SKM-1 treated with dmso at 0.1 percent for 144 hours (cell line): ENCODE data around the gene AGBL4.

Experiments used
- DNase-seq: peaks from one replicate; lab custom pipeline; 2025; ENCODE audit not compliant: unreplicated experiment; lab: John Stamatoyannopoulos, UW

The AGBL4 gene

DNA sequence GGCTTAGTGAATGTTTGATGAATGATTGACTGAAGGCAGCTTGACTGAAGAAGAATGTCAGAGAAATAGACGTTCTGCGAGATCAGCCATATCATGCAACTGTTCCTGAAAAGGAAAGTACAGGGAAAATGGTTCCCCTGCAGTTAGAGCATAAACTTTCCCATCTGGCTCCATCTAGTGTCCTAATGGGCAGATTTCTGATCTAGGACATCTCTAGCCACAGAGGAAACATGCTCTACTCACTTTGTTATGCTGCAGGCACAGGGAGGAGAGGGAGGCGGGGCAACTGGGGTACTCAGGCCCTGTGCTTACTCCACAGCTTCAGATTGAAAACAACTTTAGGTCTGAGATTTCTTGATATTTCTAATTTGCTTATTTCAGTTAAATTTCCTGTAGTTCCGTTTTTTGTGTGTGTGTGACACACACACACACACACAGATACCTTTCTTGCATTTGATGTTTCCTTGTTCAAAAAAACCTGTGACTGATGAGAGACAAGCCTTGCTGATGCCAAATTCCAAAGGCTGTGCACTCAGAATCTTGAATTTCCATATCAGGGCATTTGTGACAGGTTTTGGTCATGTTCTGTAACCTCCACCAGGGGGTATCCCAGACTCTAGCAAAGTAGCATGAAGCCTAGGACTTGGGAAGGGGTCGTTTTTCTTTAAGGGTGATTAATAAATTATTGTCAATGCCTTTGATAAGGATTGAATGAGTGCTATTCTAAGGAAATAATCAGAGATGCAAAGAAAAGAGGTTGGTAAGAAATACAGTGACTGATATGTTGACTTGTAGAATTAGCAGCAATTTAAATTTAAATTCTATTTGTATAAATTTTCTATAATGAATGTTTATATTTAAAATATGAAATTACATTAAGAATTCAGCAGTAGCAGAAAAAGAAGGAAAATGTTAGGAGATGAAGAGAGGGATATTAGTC is 1107.4 kb downstream of the AGBL4 start:
- peak; percentile 13 for DNase-seq

DNA sequence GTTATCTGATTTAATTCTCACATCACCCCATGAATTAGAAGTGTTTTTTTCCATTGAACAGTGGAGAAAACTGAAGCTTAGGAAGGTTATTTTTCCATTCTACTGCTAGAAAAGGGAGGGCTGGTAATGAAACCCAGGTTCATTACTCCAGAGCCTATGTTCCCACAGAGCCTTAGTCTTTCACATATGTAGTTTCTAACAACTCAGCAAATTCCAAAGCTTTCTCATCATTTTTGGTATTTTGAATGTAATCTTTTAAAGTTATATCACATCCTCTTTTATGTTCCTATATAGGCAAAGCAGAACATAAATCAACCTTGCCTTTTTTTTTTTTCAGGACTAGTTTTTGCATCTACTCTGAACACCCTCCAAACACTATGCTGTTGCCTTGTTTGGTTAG is 1115.1 kb downstream of the AGBL4 start:
- DNase-seq = no peak

DNA sequence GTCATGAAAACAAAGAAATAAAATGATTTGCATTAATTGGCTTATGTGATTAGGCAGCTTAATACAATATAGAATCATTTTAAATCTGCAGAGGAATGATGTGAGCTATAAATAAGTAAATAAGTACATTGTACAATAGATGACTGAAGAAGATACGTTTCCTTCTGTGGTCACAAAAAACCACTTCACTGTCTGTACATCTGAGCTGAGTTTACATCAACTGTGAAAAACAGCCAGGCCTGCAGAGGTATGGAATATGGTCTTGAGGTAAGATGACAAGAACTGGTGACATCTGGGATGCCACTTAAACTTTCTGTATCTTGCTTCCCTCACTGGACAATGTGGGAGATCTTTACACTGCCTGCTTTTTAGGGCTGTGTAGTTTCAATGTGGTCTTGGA is 1117.0 kb downstream of the AGBL4 start:
- no peak for DNase-seq

DNA sequence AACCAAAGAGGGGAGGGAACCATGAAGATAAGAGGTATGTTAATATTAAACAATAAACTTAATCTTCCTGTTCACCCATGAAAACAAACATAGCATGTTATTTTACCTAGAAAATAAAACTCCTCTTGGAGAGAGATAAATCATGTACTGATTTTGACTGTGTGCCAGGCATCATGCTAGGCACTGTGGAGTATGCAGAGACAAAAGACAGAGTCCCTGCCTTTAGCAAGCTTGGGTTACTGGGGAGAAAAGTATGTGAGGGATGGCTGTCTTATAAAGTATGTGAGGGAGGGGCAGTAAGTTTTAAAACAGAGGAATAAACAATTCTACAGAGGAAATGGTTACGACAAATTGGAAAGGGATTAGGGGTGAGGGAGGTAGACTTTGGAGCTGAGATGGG is 1117.6 kb downstream of the AGBL4 start:
- no peak for DNase-seq

DNA sequence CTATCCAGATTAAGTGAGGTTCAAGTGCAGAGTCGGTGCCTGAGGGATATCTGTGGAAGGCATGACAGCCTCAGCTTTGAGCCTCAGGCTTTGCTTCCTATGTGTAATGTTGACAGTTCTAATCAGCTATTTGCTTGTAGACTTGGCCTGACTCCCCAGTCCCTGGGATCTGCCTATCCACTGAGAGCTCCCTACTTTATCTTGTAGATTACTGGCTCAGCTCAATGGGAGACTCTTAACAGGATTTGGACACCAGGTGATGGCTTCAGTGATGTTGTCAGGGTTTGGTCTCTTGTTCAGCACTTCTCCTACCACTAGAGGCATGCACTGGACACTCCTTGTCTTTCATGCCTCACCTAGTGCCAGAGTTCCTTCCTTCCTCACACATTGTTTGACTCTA is 1120.5 kb downstream of the AGBL4 start:
- no peak for DNase-seq

DNA sequence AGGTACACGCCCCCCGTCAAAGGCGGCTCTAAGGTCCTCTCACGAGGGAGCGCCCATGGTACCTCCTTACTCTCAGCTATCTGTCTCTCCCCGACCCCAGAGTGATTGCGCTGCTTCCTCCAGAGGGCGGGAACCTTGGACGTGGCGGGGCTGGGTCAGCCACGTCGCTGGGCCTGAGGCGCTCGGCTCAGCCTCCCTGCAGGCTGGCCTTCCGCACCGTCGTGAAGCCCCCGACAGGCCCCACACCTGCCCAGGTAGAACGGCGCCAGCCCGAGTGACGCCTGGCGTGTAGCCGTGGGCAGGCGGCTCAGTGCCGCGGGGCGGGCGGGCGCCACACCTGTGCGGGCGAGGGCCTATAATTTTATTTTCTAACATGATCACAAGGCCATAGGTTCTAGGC is 1124.9 kb downstream of the AGBL4 start:
- DNase-seq = no peak

DNA sequence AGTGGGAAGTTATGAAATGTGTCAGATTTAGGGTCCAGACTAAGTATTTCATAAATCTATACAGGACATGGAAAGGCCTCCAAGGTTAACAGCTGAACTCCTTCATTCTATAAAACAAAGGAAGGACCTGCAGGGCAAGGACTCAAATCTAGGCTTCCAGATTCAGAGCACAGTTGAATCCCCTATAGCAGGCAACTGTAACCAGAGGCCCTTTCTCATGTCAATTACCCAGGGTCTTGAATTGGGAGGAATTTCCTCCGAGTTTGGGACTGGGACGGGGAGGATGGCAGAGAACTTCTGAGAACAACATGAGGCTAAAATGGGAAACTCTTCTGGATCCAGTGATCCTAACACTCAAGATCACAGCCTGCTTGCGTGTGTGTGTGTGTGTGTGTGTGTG is 1134.1 kb downstream of the AGBL4 start:
- no peak for DNase-seq

DNA sequence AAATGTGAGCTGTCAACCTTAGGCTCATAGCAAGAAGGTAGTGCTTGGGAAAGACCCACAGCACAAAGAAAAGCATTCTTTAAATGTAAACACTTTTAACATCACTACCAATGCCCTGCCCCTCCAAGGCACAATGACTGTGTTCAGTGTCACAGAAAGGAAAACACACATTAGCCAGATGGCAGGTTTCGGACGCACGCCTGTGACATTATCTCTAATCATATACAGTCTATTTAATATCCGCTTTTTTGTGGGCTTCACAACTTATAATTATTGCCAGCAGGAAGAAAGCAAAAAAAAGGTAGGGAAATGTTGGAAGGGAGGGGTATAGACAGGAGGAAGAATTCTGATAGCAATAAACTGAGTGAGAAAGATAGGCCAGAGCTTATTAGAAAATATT is 1134.7 kb downstream of the AGBL4 start:
- no peak for DNase-seq

DNA sequence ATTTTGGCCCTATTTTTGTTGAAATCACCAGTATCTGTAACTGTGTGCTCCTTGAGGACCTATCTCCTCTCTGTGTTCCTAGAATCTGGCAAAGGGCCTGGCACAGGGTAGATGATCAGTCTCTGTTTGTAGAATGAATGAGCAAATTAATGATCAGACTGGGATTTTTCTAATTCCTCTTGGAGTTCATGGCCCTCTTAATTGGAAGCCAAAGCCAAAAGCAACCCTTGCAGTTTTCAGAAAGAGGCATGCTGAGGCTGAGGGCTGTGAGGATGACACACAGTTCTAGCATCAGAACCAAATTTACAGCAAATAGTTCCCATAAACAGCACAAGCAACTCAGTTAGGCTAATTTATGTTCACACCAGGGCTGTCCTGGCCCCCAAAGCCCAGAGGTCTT is 1136.0 kb downstream of the AGBL4 start:
- no peak for DNase-seq

DNA sequence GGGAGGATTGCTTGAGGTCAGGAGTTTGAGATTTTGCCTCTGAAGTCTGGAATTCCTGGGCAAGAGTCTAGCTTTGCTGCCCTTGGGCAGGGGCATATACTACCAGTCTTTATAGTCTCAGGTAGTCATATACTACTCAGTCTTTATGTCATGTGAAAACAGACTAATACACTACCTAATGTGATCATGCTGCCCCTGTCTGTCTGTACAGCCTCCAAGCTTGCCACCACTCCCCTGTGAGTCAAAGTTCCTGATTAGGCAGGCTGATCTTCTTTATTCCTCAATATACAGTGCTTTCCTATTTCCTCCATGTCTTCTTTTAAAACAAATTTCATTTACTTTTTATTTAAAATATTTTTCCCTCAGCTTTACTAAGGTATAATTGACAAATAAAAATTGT is 1141.7 kb downstream of the AGBL4 start:
- no peak for DNase-seq

DNA sequence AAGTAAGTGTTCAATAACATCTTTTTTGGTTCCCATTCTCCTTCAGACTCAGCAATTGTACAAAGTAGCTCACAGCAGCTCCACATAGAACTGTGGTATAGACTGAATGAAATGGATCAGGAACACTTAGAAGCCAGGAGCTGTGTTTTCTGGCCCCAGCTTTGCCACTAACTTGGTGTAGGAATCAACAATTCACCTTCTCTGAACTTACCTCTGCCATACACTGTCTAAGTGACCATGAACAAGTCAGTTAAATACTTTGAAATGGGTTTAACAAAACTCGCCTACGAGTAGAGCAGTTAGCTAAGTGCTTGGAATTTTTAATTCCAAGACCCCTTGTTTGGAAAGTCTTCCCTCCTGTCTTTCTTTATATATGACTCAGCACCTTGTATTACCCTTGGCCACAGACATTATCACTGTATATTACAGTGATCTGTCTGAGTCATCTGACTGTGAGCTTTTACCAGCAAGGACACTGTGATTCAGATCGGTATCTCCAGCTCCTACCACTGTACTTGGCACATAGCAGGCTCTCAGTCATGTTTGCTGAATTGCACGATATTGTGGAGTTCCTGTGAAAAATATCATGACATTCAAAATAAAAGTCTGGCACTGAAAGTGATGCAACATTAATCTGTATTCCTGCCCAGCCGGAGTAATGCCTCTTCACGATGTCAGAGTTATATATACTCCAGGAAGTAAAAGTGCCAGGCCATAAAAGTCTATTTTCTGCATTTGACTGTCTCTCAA is 1145.4 kb downstream of the AGBL4 start:
- no peak for DNase-seq

DNA sequence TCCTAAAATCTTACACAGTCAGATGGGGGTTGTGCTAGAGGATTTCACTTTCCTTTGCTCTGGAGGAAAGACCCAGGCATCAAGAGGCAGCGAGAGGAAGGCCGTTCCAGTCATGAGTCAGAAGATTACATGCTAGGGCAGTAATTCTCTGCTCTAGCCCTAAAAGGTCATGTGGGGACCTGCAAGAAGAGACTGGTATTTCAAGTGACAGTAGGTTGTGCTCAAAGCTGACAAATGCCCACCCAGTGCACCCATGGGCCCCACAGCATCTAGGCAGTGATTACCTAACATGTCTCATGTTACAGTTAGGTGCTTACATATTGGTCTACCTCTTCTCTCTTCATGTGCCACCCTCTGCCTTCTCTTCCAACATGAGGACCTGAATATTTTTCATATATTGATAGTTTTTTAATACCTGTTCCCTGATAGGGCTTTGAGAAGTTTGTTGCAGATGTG is 1147.4 kb downstream of the AGBL4 start:
- DNase-seq = no peak

DNA sequence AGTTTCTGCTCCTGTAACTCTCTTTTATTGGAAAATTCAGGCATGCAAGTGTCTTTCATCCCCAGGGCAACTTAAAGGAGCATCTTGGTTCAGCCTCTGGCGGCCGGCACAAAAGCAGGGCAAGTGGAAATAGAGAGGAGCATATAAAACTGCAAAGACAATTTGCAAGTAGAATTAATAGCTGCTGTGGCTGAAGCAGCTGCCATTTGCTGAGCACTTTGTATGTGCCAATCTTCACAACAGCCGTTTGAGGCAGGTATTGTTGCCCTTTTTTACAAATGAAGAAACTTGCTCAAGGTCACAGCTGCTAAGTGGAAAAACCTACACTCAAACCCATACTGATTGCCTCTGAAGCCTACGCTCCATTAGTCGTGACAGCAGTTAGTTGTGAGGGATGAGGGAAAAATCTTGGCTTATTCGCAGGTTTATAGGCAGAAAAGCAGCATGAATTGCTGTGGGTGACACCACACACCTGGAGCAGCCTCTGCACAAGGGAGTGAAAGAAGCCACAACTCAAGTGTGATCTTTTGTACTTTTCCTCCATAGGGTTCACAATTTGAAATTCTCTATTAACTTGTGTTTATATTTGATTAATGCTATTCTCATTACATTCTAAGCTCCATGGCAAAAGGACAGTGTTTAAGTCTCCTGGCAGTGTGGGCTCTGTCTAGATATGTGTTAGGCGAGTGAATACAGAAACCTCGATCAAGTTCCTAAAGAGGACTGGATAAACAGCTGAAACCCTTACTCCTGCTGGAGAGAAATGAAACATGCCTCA is 1148.0 kb downstream of the AGBL4 start:
- DNase-seq = no peak

DNA sequence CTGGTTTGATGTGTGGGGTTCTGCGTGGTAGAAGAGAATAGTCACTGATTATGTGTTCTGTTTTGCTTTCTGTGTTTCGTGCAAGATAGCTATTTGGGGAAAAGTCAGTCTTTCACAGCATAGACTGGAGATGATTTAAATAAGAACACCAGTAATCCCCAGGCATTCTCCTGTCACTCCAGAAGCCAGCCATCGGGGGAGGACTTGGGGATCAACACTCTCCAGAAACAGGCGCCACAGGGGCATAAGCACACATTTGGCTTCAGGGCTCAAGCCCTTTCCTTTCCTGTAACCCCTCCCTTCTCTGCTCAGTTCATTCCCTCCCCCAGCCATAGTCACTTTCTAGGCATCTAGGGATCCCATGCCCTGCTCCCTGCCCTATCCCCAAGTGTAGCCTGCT is 1149.8 kb downstream of the AGBL4 start:
- DNase-seq = no peak

DNA sequence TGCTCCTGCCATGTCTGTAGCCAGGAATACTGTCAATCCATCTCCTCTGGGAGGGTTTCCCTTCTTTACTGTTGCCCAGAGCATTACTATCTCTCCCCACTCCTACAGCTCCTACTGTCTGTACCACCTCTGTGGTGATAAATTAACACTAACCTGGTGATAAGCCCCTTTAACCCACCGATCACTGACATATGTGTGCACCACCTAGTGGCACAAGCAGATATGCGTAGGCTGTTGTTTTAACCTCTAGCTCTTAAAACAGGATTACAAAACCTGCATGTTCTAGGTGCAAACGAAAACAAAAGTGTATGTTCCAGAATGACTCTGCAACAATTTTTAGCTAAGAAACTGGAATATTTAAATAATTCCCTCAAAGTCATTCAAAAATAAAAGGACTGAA is 1153.2 kb downstream of the AGBL4 start:
- no peak for DNase-seq

DNA sequence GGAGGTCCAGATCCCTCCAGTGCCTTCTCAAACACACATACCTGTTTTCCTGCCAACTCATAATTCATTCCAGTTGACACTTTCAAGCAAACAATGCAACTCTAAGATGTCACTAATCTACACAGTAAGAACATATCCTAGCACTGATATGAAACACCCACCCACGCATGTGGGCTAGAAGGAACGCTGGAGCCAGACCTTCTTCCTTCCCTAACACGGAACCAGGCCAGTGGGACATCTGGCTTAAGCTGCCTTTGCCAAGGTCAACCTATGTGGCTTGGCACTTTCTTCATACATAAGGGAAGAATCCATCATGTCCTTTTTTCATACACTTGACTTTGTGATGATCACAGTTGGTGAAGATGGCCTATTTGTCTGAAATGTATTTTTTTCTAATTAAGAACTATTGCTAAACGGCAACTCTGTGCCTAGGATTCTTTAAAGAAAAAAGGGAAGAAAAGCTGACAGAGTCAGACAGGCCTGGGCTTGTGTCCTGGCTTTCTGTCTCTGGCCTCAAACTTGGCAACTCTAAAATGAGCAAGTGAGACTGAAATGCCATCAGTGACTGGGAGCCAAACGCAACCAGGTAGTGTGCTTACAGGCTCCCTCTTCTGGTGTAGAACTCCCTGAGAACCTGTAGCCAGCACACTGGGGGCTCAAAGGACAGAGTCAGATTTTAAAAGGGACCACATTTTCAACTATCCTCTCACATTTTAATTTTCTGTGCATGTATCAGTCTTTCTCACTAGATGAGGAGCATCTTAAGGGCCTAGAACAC is 1154.4 kb downstream of the AGBL4 start:
- no peak for DNase-seq

DNA sequence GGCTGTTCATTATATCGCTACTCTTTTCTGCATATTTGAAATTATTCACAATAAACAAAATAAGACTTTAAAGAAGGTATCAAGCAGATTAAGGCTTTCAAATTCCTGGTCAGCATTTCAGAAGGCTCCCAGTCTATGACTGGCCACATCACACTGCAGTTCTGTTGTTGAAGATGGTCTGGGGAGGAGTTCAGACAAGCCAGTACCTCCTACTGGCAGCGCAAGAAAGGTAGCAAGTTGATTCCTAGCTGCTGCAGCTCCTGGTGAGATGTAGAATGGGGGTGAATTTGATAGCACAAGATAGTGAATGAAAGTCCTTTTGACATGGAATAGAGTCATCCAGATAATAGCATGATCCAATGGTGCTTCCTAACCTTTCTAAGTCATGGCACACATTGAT is 1158.8 kb downstream of the AGBL4 start:
- DNase-seq = no peak

DNA sequence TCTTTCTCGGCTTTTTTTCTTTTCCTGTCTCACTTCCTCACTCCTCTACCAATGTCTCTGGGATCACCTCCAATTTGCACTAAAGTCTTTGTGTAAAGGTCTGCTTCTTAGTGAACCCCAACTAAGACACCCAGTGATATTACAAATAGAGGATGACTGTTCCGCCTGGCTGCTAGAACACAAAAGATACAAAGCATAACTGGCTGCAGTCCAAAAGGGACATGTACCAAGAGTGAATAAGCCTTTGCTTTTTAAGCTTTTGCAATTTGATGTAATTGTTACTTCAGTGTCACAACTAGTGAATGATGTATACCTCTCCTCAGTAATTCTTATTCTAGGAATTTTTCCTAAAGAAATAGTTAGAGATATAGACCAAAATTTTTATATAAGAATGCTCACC is 1164.3 kb downstream of the AGBL4 start:
- DNase-seq = no peak

DNA sequence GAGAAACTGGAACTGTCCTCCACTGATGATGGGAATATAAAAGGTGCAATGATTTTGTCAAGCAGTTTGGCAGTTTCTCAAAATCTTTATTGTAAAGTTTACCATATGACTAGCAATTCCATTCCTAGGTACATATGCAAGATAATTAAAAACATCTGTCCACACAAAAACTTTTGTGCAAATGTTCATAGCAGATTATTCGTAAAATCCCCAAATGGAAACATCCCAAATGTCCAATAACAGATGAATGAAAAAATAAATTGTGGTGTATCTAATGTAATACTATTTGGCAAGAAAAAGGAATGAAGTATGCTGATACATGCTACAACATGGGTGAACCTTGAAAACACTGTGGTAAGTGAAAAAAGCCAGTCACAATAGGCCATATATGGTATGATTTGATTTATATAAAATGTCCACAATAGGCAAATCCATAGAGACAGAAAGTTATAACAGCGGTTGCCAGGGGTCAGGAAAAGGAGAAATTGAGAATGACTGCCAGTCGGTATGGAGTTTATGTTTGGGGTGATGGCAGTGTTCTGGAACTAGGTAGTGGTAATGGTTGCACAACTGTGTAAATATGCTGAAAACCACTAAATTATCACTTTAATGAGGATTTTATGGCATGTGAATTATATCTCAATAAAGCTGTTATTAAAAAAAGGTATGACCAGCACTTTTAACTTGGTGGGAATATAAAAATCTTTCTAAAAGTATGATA is 1165.4 kb downstream of the AGBL4 start:
- DNase-seq = no peak

DNA sequence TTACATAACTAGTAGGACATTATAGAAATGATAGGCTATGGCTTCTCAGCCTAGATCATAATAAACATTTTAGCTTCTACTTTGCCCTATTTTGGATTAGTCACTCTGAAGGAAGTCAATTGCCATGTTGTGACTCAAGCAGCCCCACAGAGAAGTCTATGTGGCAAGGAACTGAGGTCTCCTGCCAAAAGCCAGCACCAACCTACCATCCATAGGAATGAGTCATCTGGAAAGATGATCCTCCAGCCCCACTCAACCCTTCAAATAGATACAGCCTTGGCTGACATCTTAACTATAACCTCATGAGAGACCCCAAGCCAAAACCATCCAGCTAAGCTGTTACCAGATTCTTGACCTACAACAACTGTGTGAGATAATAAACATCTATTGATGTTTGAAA is 1170.7 kb downstream of the AGBL4 start:
- no peak for DNase-seq
